K562 (cell line): Measurements from ENCODE around the gene TNNT1. TPM values are rescaled to one million over a fixed set of nuclear protein-coding genes. Genes with fewer than 3 reads are reported as not detected.

Experiments used
- CBX2 ChIP-seq: fragments of 200-600 bp; sonication (generic); IDR thresholded peaks from one replicate; pipeline ENCODE4 v1.6.1; 2012; ENCODE audit warnings: mild to moderate bottlenecking, low read length, inconsistent platforms; ENCODE audit not compliant: insufficient read depth, poor library complexity, severe bottlenecking
- CC2D1A ChIP-seq: fragments of 450-650 bp; IDR thresholded peaks from 2 replicates; pipeline ENCODE4 v1.6.1; 2017; ENCODE audit warnings: mild to moderate bottlenecking
- GABPA ChIP-seq: fragments of 200-800 bp; sonication (Bioruptor generic); conservative IDR thresholded peaks from 2 replicates; pipeline ENCODE4 v1.6.1; 2016; ENCODE audit warnings: low read depth, missing genetic modification characterization, missing compliant biosample characterization
- IFI16 ChIP-seq: fragments of 250-450 bp; sonication (Bioruptor Pico); IDR thresholded peaks from 2 replicates; pipeline ENCODE4 v2.1.2; 2022; ENCODE audit warnings: mild to moderate bottlenecking, inconsistent platforms
- MBD2 ChIP-seq: sonication (generic); IDR thresholded peaks from 2 replicates; pipeline ENCODE4 v1.6.1; 2016; ENCODE audit warnings: low read depth, borderline replicate concordance
- MTA2 ChIP-seq: fragments of 450-650 bp; IDR thresholded peaks from 2 replicates; pipeline ENCODE4 v1.6.1; 2016; ENCODE audit warnings: low read depth
- NCOR1 ChIP-seq: fragments of 450-650 bp; IDR thresholded peaks from 2 replicates; pipeline ENCODE4 v1.6.1; 2016; ENCODE audit warnings: mild to moderate bottlenecking, moderate library complexity
- NFYB ChIP-seq: IDR thresholded peaks from 2 replicates; pipeline ENCODE4 v1.6.1; 2011; ENCODE audit warnings: mild to moderate bottlenecking, moderate library complexity; ENCODE audit not compliant: insufficient read length; ENCODE audit errors: extremely low read depth
- OTX1 ChIP-seq: fragments of 450-650 bp; formaldehyde crosslinking; IDR thresholded peaks from 2 replicates; pipeline ENCODE4 v1.4.0; 2022; ENCODE audit warnings: mild to moderate bottlenecking
- PKNOX1 ChIP-seq: fragments of 450-650 bp; IDR thresholded peaks from 2 replicates; pipeline ENCODE4 v1.6.1; 2016
- SAFB2 ChIP-seq: fragments of 200-400 bp; formaldehyde crosslinking; IDR thresholded peaks from 2 replicates; pipeline ENCODE4 v1.6.1; 2018; ENCODE audit warnings: borderline replicate concordance, low read length, low read depth, moderate library complexity; ENCODE audit not compliant: severe bottlenecking
- SIX5 ChIP-seq, 2 experiments: IDR thresholded peaks; 2 replicates each; pipeline ENCODE4 v1.6.1; 2011; ENCODE audit warnings: low read length in 2 of 2, borderline replicate concordance in 1 of 2, low read depth in 1 of 2, mild to moderate bottlenecking in 1 of 2, moderate library complexity in 1 of 2; ENCODE audit not compliant: insufficient read depth in 1 of 2
- SNRNP70 ChIP-seq: fragments of 200-400 bp; formaldehyde crosslinking; optimal IDR thresholded peaks from 2 replicates; pipeline ENCODE3; 2017; ENCODE audit warnings: low read depth, low read length
- TAF1 ChIP-seq: IDR thresholded peaks from 2 replicates; pipeline ENCODE4 v1.6.1; 2011; ENCODE audit warnings: mild to moderate bottlenecking, low read length, moderate library complexity; ENCODE audit not compliant: insufficient read depth, control insufficient read depth, severe bottlenecking; ENCODE audit errors: extremely low read depth
- XRCC5 ChIP-seq: fragments of 200-400 bp; formaldehyde crosslinking; IDR thresholded peaks from 2 replicates; pipeline ENCODE4 v1.6.1; 2017; ENCODE audit warnings: low read depth, mild to moderate bottlenecking, low read length
- ZFPM2 ChIP-seq: fragments of 250-450 bp; sonication (Bioruptor Pico); IDR thresholded peaks from 2 replicates; pipeline ENCODE4 v1.5.1; 2022; ENCODE audit warnings: mild to moderate bottlenecking
- ZKSCAN1 ChIP-seq: fragments of 150-350 bp; IDR thresholded peaks from 2 replicates; pipeline ENCODE4 v1.6.1; 2016; ENCODE audit warnings: low read depth, low read length
- polyA plus RNA-seq, 8 experiments: library from polyadenylated mRNA; depleted of rRNA in 4 of 8; stranded (reverse) in 5 of 8; unstranded in 3 of 8; fragments of >200 nt; fragmentation: Nextera tagmentation in 2 of 8; fragmentation: Illumina TruSeq in 1 of 8; extraction: Ambion mirVana in 2 of 8; extraction: Trizol in 1 of 8; gene quantifications; 2 replicates each; pipeline versions ENCODE4 v1.2.1 to v1.2.3, GENCODE V29; 2011 to 2014; ENCODE audit warnings: inconsistent platforms in 1 of 8, missing spikeins in 1 of 8
- total RNA-seq, 7 experiments: library from RNA; depleted of rRNA in 6 of 7; stranded (reverse); fragments of >200 nt in 6 of 7; fragmentation: Illumina TruSeq in 2 of 7; extraction: Trizol in 2 of 7; gene quantifications; 2 replicates each; pipeline versions ENCODE4 v1.2.1 to v1.2.3, GENCODE V29; 2011 to 2021; ENCODE audit warnings: low replicate concordance in 1 of 7
- TF ChIP-seq, protein P1 (sequence below): fragments of 450-650 bp; formaldehyde crosslinking; IDR thresholded peaks from 2 replicates; pipeline ENCODE4 v1.4.0; 2022; ENCODE audit warnings: missing genetic modification characterization
- TF ChIP-seq, protein P2 (sequence below): sonication (generic); formaldehyde crosslinking; IDR thresholded peaks from 2 replicates; pipeline ENCODE4 v1.8.1; 2022; ENCODE audit warnings: missing genetic modification reagents
- TF ChIP-seq, protein P3 (sequence below): fragments of 250-450 bp; sonication (Bioruptor Pico); IDR thresholded peaks from 2 replicates; pipeline ENCODE4 v1.8.0; 2021; ENCODE audit warnings: mild to moderate bottlenecking, moderate library complexity
- TF ChIP-seq, protein P4 (sequence below): fragments of 450-650 bp; formaldehyde crosslinking; conservative IDR thresholded peaks from 2 replicates; pipeline ENCODE4 v1.4.0; 2022; ENCODE audit warnings: mild to moderate bottlenecking, missing genetic modification characterization

The TNNT1 gene
- total and polyA plus RNA-seq, 9 of the 15 experiments (the other 6 are each of a cell fraction or from before 2014, with no cell fraction given): 31.8 to 390 (median 227) TPM

DNA sequence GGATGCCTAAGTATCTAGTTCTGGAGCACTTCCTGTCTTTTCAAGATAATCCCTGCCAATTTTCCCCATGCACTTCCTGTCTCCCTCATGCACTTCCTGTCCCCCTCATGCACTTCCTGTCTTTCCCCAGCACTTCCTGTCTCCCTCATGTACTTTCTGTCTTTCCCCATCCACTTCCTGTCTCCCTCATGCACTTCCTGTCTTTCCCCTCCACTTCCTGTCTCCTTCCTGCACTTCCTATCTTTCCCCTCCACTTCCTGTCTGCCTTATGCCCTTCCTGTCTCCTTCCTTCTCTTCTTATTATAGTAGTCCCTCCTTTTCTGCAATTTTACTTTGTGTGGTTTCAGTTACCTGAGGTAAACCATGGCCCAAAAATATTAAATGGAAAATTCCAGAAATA is 3.0 kb upstream of the TNNT1 start (continued):
- TF ChIP-seq, protein P1, sequence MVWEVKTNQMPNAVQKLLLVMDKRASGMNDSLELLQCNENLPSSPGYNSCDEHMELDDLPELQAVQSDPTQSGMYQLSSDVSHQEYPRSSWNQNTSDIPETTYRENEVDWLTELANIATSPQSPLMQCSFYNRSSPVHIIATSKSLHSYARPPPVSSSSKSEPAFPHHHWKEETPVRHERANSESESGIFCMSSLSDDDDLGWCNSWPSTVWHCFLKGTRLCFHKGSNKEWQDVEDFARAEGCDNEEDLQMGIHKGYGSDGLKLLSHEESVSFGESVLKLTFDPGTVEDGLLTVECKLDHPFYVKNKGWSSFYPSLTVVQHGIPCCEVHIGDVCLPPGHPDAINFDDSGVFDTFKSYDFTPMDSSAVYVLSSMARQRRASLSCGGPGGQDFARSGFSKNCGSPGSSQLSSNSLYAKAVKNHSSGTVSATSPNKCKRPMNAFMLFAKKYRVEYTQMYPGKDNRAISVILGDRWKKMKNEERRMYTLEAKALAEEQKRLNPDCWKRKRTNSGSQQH (CRISPR knock-in tag): peak; percentile 88
- TF ChIP-seq ZKSCAN1: no peak
- TF ChIP-seq, protein P2, sequence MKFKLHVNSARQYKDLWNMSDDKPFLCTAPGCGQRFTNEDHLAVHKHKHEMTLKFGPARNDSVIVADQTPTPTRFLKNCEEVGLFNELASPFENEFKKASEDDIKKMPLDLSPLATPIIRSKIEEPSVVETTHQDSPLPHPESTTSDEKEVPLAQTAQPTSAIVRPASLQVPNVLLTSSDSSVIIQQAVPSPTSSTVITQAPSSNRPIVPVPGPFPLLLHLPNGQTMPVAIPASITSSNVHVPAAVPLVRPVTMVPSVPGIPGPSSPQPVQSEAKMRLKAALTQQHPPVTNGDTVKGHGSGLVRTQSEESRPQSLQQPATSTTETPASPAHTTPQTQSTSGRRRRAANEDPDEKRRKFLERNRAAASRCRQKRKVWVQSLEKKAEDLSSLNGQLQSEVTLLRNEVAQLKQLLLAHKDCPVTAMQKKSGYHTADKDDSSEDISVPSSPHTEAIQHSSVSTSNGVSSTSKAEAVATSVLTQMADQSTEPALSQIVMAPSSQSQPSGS (CRISPR knock-in tag): no peak
- no peak for TF ChIP-seq CBX2
- 0 out of 4 replicates have a peak, but pooled peaks of 1 of the 2 experiments have one; percentile 14 for TF ChIP-seq SIX5 (IDR thresholded peaks at IDR 0.05; ENCODE audit: borderline replicate concordance in 1 of 2, insufficient read depth in 1 of 2, low read depth in 1 of 2, low read length in 2 of 2)
- TF ChIP-seq NFYB: no peak
- no peak for TF ChIP-seq MBD2
- TF ChIP-seq, protein P3, sequence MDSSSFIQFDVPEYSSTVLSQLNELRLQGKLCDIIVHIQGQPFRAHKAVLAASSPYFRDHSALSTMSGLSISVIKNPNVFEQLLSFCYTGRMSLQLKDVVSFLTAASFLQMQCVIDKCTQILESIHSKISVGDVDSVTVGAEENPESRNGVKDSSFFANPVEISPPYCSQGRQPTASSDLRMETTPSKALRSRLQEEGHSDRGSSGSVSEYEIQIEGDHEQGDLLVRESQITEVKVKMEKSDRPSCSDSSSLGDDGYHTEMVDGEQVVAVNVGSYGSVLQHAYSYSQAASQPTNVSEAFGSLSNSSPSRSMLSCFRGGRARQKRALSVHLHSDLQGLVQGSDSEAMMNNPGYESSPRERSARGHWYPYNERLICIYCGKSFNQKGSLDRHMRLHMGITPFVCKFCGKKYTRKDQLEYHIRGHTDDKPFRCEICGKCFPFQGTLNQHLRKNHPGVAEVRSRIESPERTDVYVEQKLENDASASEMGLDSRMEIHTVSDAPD (CRISPR knock-in tag): no peak
- no peak for TF ChIP-seq SNRNP70
- no peak for TF ChIP-seq IFI16
- TF ChIP-seq, protein P4, sequence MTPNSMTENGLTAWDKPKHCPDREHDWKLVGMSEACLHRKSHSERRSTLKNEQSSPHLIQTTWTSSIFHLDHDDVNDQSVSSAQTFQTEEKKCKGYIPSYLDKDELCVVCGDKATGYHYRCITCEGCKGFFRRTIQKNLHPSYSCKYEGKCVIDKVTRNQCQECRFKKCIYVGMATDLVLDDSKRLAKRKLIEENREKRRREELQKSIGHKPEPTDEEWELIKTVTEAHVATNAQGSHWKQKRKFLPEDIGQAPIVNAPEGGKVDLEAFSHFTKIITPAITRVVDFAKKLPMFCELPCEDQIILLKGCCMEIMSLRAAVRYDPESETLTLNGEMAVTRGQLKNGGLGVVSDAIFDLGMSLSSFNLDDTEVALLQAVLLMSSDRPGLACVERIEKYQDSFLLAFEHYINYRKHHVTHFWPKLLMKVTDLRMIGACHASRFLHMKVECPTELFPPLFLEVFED (CRISPR knock-in tag): peak; percentile 93
- peak; percentile 28; the same call in 1 of the 2 replicates for TF ChIP-seq NCOR1
- peak; percentile 90 for TF ChIP-seq GABPA
- no peak for TF ChIP-seq ZFPM2 (CRISPR knock-in tag)
- no peak for TF ChIP-seq SAFB2
- TF ChIP-seq XRCC5: no peak
- no peak for TF ChIP-seq TAF1
- peak; percentile 75 for TF ChIP-seq PKNOX1
- TF ChIP-seq OTX1: peak; percentile 83
- TF ChIP-seq MTA2: peak; percentile 18; the same call in 1 of the 2 replicates
- peak; percentile 31; the same call in 1 of the 2 replicates for TF ChIP-seq CC2D1A
